Fibroblast of peridontal ligament (primary cell): ENCODE data around the gene PROC.
"Not testable (repeated sequence)": the region's sequence is repeated elsewhere in the genome, so short reads cannot be mapped to it uniquely, and the experiment has no call there.

Experiments
- DNase-seq: peaks from one replicate; pipeline ENCODE4 v3.0.0-alpha.2; 2010; ENCODE audit errors: extremely low read depth

The PROC gene

GRCh38 chr2:127394492-127394891 is 23.7 kb upstream of the PROC start:
- DNase-seq, result no peak

- no peak for DNase-seq
These were observed 20.5 kb upstream of the PROC start for GRCh38 chr2:127397568-127398238.

GRCh38 chr2:127398239-127398590 is 20.0 kb upstream of the PROC start:
- DNase-seq, result peak; percentile 87

GRCh38 chr2:127400533-127400896 is 17.7 kb upstream of the PROC start:
- no peak for DNase-seq

GRCh38 chr2:127400897-127401756 is 17.1 kb upstream of the PROC start:
- no peak for DNase-seq

- DNase-seq, result no peak
These were observed 16.2 kb upstream of the PROC start for GRCh38 chr2:127401757-127402695.

- DNase-seq, result no peak
These were observed 14.8 kb upstream of the PROC start for GRCh38 chr2:127403460-127403859.

- DNase-seq, result no peak
These were observed 13.6 kb upstream of the PROC start for GRCh38 chr2:127404466-127405254.

- no peak for DNase-seq
These were observed 13.0 kb upstream of the PROC start for GRCh38 chr2:127405255-127405610.

GRCh38 chr2:127406454-127406853 is 11.8 kb upstream of the PROC start:
- peak; percentile 58 for DNase-seq

GRCh38 chr2:127407091-127407490 is 11.1 kb upstream of the PROC start:
- DNase-seq, result no peak

GRCh38 chr2:127407661-127408003 is 10.6 kb upstream of the PROC start:
- DNase-seq, result peak; percentile 25

GRCh38 chr2:127408004-127408806 is 10.0 kb upstream of the PROC start:
- DNase-seq, result peak; percentile 79

- DNase-seq, result no peak
These were observed 9.5 kb upstream of the PROC start for GRCh38 chr2:127408807-127409099.

GRCh38 chr2:127409716-127410115 is 8.5 kb upstream of the PROC start:
- not testable (repeated sequence) for DNase-seq

- DNase-seq, result peak; percentile 60
These were observed 7.2 kb upstream of the PROC start for GRCh38 chr2:127410871-127411652.

GRCh38 chr2:127411653-127412369 is 6.4 kb upstream of the PROC start:
- DNase-seq, result no peak

GRCh38 chr2:127413200-127413599 is 5.0 kb upstream of the PROC start:
- no peak for DNase-seq

GRCh38 chr2:127413782-127414637 is 4.2 kb upstream of the PROC start:
- peak; percentile 80 for DNase-seq
